ENCODE results near the gene RAB30.

Gene RAB30

DNA sequence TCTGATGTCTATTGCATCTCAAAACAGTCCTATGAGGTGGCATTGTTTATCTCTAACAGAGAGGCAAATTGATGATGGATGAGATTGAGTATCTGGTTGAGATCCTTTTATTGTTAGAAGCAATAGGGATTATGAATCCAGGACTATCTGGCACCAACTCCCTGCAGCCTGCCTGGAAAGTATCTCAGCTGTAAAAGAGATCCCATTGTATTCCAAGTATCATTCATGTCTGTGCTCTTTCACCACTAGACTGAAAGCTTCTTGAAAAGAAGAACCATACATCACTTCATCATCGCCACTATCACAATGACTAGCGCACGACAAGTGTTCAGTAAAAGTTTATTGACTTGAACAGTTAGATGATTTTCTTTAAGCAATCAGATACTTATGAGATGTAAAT is 43.3 kb upstream of the RAB30 start:
- no peak overlapping the region for H3K4me3 ChIP-seq (ENCODE audit: control insufficient read depth, low read depth, low read length)
- no peak for DNase-seq (ENCODE audit: low read depth)
- no peak for TF ChIP-seq CTCF (IDR thresholded peaks at IDR 0.05; ENCODE audit: control insufficient read depth, insufficient read depth, low read depth, low read length, missing control alignments)

- H3K4me3 ChIP-seq (ENCODE audit: control insufficient read depth, low read depth, low read length): no peak overlapping the region
- TF ChIP-seq CTCF (IDR thresholded peaks at IDR 0.05; ENCODE audit: control insufficient read depth, insufficient read depth, low read depth, low read length, missing control alignments): no peak
- no peak for DNase-seq (ENCODE audit: low read depth)
These were observed 41.2 kb upstream of the RAB30 start for GRCh38 chr11:83112886-83113285.

GRCh38 chr11:83105168-83105567 is 33.5 kb upstream of the RAB30 start:
- TF ChIP-seq CTCF (IDR thresholded peaks at IDR 0.05; ENCODE audit: control insufficient read depth, insufficient read depth, low read depth, low read length, missing control alignments): no peak
- no peak for DNase-seq (ENCODE audit: low read depth)
- no peak overlapping the region for H3K4me3 ChIP-seq (ENCODE audit: control insufficient read depth, low read depth, low read length)

DNA sequence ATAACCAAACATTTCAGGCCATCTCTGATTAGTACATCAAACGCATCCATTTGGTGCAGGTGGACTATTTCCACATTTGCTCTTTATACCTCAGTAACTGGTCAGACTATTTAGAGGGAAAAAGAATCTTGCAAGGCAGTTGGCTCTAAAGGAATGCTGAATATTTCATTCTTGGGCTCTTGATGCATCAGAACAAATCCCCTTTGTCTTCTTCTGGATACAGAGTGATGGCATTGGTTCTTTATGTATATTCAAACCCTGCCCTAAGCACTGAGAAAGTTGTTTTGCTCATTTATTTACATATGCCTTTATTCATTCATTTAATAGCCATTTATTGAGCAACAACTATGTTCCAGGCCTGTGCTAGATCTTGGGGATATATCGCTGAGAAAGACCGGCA is 31.1 kb upstream of the RAB30 start:
- no peak for TF ChIP-seq CTCF (IDR thresholded peaks at IDR 0.05; ENCODE audit: control insufficient read depth, insufficient read depth, low read depth, low read length, missing control alignments)
- no peak for DNase-seq (ENCODE audit: low read depth)
- H3K4me3 ChIP-seq (ENCODE audit: control insufficient read depth, low read depth, low read length): no peak overlapping the region

- no peak overlapping the region for H3K4me3 ChIP-seq (ENCODE audit: control insufficient read depth, low read depth, low read length)
These were observed 25.9 kb upstream of the RAB30 start for GRCh38 chr11:83097429-83098075.

GRCh38 chr11:83093634-83094033 is 21.9 kb upstream of the RAB30 start:
- no peak for TF ChIP-seq CTCF (IDR thresholded peaks at IDR 0.05; ENCODE audit: control insufficient read depth, insufficient read depth, low read depth, low read length, missing control alignments)
- no peak for DNase-seq (ENCODE audit: low read depth)
- no peak overlapping the region for H3K4me3 ChIP-seq (ENCODE audit: control insufficient read depth, low read depth, low read length)

More at GRCh38 chr11:83097429-83098075, 25.9 kb upstream of the RAB30 start:
- TF ChIP-seq CTCF (IDR thresholded peaks at IDR 0.05; ENCODE audit: control insufficient read depth, insufficient read depth, low read depth, low read length, missing control alignments): no peak
- DNase-seq (ENCODE audit: low read depth): no peak

Data from AG09309 (cell line).